Measurements from ENCODE around the gene SCYL2.

Gene SCYL2

DNA sequence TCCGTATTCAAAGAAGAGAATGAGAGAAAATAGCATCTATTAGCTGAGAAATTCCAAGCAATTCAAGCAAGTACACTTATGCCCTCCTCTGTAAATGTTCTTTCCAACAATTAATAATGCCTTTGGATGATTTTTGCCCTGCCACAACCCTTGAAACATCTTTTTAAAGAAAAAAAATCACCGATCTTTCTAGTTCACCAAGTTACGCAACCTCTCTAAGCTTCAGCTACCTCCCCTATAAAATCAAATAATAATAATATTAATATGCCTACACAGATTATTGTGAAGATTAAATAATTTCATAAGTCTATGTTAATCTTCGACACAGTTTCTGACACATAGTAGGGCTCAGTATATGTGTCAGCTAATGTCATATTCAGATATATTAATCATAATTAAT, 19.2 kb upstream of the SCYL2 start:
- H3K4me3 ChIP-seq (ENCODE audit: control insufficient read depth, low read depth, low read length): no peak overlapping the region
- TF ChIP-seq, protein P1, sequence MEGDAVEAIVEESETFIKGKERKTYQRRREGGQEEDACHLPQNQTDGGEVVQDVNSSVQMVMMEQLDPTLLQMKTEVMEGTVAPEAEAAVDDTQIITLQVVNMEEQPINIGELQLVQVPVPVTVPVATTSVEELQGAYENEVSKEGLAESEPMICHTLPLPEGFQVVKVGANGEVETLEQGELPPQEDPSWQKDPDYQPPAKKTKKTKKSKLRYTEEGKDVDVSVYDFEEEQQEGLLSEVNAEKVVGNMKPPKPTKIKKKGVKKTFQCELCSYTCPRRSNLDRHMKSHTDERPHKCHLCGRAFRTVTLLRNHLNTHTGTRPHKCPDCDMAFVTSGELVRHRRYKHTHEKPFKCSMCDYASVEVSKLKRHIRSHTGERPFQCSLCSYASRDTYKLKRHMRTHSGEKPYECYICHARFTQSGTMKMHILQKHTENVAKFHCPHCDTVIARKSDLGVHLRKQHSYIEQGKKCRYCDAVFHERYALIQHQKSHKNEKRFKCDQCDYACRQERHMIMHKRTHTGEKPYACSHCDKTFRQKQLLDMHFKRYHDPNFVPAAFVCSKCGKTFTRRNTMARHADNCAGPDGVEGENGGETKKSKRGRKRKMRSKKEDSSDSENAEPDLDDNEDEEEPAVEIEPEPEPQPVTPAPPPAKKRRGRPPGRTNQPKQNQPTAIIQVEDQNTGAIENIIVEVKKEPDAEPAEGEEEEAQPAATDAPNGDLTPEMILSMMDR (conservative IDR thresholded peaks at IDR 0.05; ENCODE audit: control insufficient read depth, insufficient read depth, low read depth, low read length): no peak
- no peak for DNase-seq (ENCODE audit: low read depth)

DNA sequence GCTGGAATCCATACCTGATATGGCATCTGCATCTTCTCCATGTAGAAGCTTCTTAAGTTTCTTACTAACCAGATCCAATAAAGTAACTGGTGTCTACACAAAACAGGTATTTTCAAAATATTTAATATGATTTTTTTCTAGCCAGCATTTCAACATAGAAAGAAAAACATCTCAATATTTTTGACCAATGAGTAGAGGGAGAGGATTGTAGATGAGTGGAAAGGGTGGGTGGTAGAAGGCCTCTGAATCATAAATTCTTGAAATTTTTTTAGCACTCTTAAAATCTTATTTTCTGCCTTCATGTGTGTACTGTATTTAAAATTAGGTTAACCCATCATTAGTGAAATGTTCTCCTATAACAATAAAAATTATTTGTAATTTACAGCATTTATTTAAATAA, 18.1 kb upstream of the SCYL2 start:
- TF ChIP-seq, protein P1 (conservative IDR thresholded peaks at IDR 0.05; ENCODE audit: control insufficient read depth, insufficient read depth, low read depth, low read length): no peak
- DNase-seq (ENCODE audit: low read depth): peak; percentile 23
- H3K4me3 ChIP-seq (ENCODE audit: control insufficient read depth, low read depth, low read length): no peak overlapping the region

DNA sequence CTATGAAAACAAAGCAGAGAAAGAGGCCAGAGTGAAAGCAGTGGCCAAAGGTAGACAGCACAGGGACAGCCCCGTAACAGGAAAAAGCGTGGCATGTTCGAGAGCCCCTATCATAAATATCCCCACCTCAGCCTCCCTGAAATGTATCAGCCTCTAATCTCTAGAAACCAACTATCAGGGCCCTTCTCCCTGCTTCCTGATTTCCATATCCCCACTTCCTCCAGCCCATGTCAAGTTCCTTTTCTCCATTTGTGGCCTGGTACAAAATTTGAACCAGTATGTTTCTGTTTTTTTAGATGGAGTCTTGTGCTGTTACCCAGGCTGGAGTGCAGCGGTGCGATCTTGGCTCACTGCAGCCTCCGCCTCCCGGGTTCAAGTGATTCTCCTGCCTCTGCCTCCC, 17.0 kb upstream of the SCYL2 start:
- H3K4me3 ChIP-seq (ENCODE audit: control insufficient read depth, low read depth, low read length): no peak overlapping the region
- DNase-seq (ENCODE audit: low read depth): no peak
- TF ChIP-seq, protein P1 (conservative IDR thresholded peaks at IDR 0.05; ENCODE audit: control insufficient read depth, insufficient read depth, low read depth, low read length): no peak

DNA sequence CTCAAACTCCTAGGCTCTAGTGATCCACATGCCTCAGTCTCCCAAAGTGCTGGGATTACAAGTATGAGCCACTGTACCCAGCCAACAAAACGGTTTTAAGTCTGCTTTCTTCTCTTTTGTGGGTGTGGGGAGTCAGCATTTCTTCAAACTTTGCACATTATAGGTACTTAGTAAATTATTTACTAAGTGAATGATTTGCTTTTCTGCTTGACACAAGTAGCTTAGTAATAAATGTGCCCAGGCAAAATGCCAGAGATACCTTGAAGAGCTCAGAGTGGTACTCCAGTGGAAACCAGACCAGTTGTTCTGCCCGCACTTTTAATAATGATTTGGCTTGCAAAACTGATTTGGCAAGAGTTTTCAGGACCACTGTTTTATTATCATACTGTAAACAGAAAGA, 15.1 kb upstream of the SCYL2 start:
- TF ChIP-seq, protein P1 (conservative IDR thresholded peaks at IDR 0.05; ENCODE audit: control insufficient read depth, insufficient read depth, low read depth, low read length): no peak
- no peak for DNase-seq (ENCODE audit: low read depth)
- no peak overlapping the region for H3K4me3 ChIP-seq (ENCODE audit: control insufficient read depth, low read depth, low read length)

DNA sequence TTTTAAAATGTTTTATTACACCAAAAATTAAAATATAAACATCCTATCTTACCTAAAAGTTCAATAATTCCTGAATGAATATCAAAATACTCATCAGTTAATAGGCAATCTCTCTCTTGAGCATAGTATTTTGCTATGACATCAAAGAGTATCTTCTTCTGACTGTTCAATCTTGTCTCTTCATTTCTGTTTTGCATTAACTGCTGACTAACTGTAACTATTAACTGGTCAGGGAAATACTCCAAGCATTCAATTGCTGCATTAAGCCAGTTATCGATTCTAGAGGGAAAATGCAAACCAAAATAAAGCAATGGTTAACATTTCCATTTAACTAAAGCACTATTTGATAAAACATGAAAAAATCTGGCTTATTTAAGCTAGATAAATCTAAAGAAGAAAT, 13.5 kb upstream of the SCYL2 start:
- TF ChIP-seq, protein P1 (conservative IDR thresholded peaks at IDR 0.05; ENCODE audit: control insufficient read depth, insufficient read depth, low read depth, low read length): no peak
- H3K4me3 ChIP-seq (ENCODE audit: control insufficient read depth, low read depth, low read length): no peak overlapping the region
- DNase-seq (ENCODE audit: low read depth): no peak

DNA sequence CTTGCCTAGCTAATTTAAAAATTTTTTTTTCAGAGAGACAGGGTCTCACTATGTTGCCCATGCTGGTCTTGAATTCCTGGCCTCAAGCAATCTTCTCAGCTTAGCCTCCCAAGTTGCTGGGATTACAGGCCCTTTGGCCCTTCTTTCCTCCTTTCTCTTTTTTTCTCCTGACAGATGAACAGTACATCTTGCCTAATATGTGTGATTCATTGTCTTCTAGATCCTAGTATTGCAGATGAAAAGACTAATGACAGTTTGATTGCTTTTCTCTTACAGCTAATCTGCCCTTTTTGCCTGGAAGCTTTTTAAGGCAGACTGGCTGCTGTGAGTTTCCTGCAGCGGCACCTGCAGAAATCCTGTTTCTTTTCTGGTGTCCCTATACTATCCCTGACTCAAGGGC, 12.1 kb upstream of the SCYL2 start:
- TF ChIP-seq, protein P1 (conservative IDR thresholded peaks at IDR 0.05; ENCODE audit: control insufficient read depth, insufficient read depth, low read depth, low read length): no peak
- H3K4me3 ChIP-seq (ENCODE audit: control insufficient read depth, low read depth, low read length): no peak overlapping the region
- DNase-seq (ENCODE audit: low read depth): peak; percentile 56

DNA sequence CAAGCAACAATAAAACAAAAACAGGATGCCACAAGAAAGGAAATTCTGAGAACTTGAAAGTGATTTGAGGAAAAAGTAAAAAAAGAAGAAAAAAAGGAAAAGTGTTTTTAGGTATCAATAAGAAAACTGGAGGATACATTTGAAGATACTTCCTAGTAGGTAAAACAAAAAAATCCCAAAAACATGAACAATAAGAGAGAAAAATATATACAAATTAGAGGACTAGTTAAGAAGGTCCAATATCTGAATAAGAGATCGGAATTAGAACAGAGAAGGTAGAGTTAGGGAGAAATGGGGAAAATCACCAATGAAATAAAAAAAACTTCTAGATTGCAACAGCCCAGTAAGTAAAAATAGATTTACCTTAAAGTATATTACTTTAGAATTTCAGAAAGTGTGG, 8.8 kb upstream of the SCYL2 start:
- TF ChIP-seq, protein P1 (conservative IDR thresholded peaks at IDR 0.05; ENCODE audit: control insufficient read depth, insufficient read depth, low read depth, low read length): no peak
- no peak for DNase-seq (ENCODE audit: low read depth)
- H3K4me3 ChIP-seq (ENCODE audit: control insufficient read depth, low read depth, low read length): no peak overlapping the region
